NCI-H82 treated with DMSO at 0.1 percent for 48 hours (cell line): ENCODE measurements around the gene PROC.

Experiments
- DNase-seq: peaks from one replicate; lab custom pipeline; 2025; ENCODE audit not compliant: unreplicated experiment; lab: John Stamatoyannopoulos, UW

The PROC gene

GRCh38 chr2:127418300-127419111 is at the start of gene PROC:
Gene PROC (plus strand): TSS chr2:127418427. CDS start chr2:127419943, 1,516 bp downstream.
- DNase-seq, result no peak

GRCh38 chr2:127370010-127370409 is 48.2 kb upstream of the PROC start:
- no peak for DNase-seq

- no peak for DNase-seq
These were observed 47.2 kb upstream of the PROC start for GRCh38 chr2:127371037-127371436.

GRCh38 chr2:127373362-127374083 is 44.7 kb upstream of the PROC start:
- DNase-seq, result no peak

- no peak for DNase-seq
These were observed 42.0 kb upstream of the PROC start for GRCh38 chr2:127376257-127376656.

GRCh38 chr2:127377262-127377661 is 41.0 kb upstream of the PROC start:
- DNase-seq, result no peak

GRCh38 chr2:127378720-127379119 is 39.5 kb upstream of the PROC start:
- DNase-seq, result no peak

- no peak for DNase-seq
These were observed 38.4 kb upstream of the PROC start for GRCh38 chr2:127379712-127380355.

GRCh38 chr2:127381762-127382161 is 36.5 kb upstream of the PROC start:
- no peak for DNase-seq

- no peak for DNase-seq
These were observed 35.4 kb upstream of the PROC start for GRCh38 chr2:127382831-127383230.

- no peak for DNase-seq
These were observed 33.7 kb upstream of the PROC start for GRCh38 chr2:127384529-127384928.

GRCh38 chr2:127386246-127386645 is 32.0 kb upstream of the PROC start:
- DNase-seq, result no peak

GRCh38 chr2:127386764-127387654 is 31.2 kb upstream of the PROC start:
- peak; percentile 70 for DNase-seq

- DNase-seq, result peak; percentile 76
These were observed 30.4 kb upstream of the PROC start, which contains the start of gene MAP3K2 for GRCh38 chr2:127387655-127388422. Gene MAP3K2 (minus strand): TSS chr2:127387975. CDS start chr2:127343129, 44,846 bp downstream.

- peak; percentile 48 for DNase-seq
These were observed 29.6 kb upstream of the PROC start for GRCh38 chr2:127388423-127389164.

GRCh38 chr2:127389778-127390435 is 28.3 kb upstream of the PROC start:
- no peak for DNase-seq

GRCh38 chr2:127392133-127392827 is 25.9 kb upstream of the PROC start:
- DNase-seq, result no peak
